Upper lobe of left lung (tissue), 4 donors: ENCODE measurements around the gene ULBP1.

Experiments
- CTCF ChIP-seq, 6 experiments: fragments of 450-650 bp in 4 of 6; fragments of 200-600 bp in 2 of 6; sonication (generic) in 2 of 6; IDR thresholded peaks; one replicate each; pipeline ENCODE4 v1.5.1; 2016 to 2019; ENCODE audit warnings: antibody characterized with exemption in 6 of 6
- POLR2A ChIP-seq, 4 donors: fragments of 450-650 bp; IDR thresholded peaks; one replicate each; pipeline ENCODE4 v1.5.1; 2016 to 2017; ENCODE audit warnings: antibody characterized with exemption in 4 of 4, mild to moderate bottlenecking in 2 of 4
- POLR2AphosphoS5 ChIP-seq, 2 donors: sonication (generic); formaldehyde crosslinking; IDR thresholded peaks; one replicate each; pipeline ENCODE4 v1.5.1; 2017; ENCODE audit warnings: antibody characterized with exemption in 2 of 2

- TF ChIP-seq CTCF (IDR thresholded peaks at IDR 0.05): no peak
- no peak for TF ChIP-seq POLR2A (IDR thresholded peaks at IDR 0.05)
- no peak for TF ChIP-seq POLR2AphosphoS5 (IDR thresholded peaks at IDR 0.05)
Measured at GRCh38 chr6:149984773-149985172, 21.0 kb downstream of the ULBP1 start.
